Measurements from ENCODE around the gene ACACB. TPM values are rescaled to one million over a fixed set of nuclear protein-coding genes. Genes with fewer than 3 reads are reported as not detected.

ACACB gene
- total RNA-seq, 2 experiments from 2014 or later = 9.7 to 12.2 TPM

- peak overlapping the region; percentile 77 for H3K4me3 Mint-ChIP-seq
- no peak overlapping the region for H3K27ac Mint-ChIP-seq
- ChIA-PET CTCF (interaction anchor here (1.0 kb wide), 1 partner anchor 43 kb away, joined by 3 read pairs; no protein-coding TSS in a partner anchor), POLR2A (interaction anchor here (2.1 kb wide), 1 partner anchor 44 kb away, joined by 8 read pairs; the partner anchor contains the start of gene USP30)
- no peaks in the 10 kb centered on the region for H3K9me3 Mint-ChIP-seq
- no peaks in the 10 kb centered on the region for H3K27me3 Mint-ChIP-seq
- peaks cover 54% of the 10 kb centered on the region for H3K4me1 Mint-ChIP-seq
- H3K36me3 Mint-ChIP-seq (ENCODE audit: low read depth) = peaks cover 21% of the 10 kb centered on the region
- no peak for DNase-seq
Observed at GRCh38 chr12:109097140-109097434, 19.3 kb upstream of the ACACB start.

- ChIA-PET CTCF (interaction anchor here (1.0 kb wide), 1 partner anchor 44 kb away, joined by 3 read pairs; no protein-coding TSS in a partner anchor), POLR2A (interaction anchor here (2.0 to 2.1 kb wide), 2 partner anchors 45 to 535 kb away, joined by 7 to 8 read pairs; partner anchors contain the start of genes ISCU and USP30)
- DNase-seq = peak; percentile 97
- H3K4me1 Mint-ChIP-seq = peaks cover 49% of the 10 kb centered on the region
- peaks cover 23% of the 10 kb centered on the region for H3K36me3 Mint-ChIP-seq (ENCODE audit: low read depth)
- no peaks in the 10 kb centered on the region for H3K9me3 Mint-ChIP-seq
- no peaks in the 10 kb centered on the region for H3K27me3 Mint-ChIP-seq
- peak within 1 kb of the TSS; percentile 62 for H3K27ac Mint-ChIP-seq
- peak within 1 kb of the TSS; percentile 77 for H3K4me3 Mint-ChIP-seq
Observed at GRCh38 chr12:109097435-109098182, 18.8 kb upstream of the ACACB start, which contains the start of gene UNG. TSS of gene UNG (plus strand) at chr12:109097597. CDS start at chr12:109097680, 83 bp downstream.

GRCh38 chr12:109098183-109098604 is 18.2 kb upstream of the ACACB start:
- POLR2A ChIA-PET = interaction anchor here (1.0 to 2.1 kb wide), 6 partner anchors 9 to 620 kb away, joined by 3 to 8 read pairs (median 5); partner anchors contain the start of genes ISCU, SART3 and USP30

GRCh38 chr12:109098651-109099050 is 17.7 kb upstream of the ACACB start:
- Mint-ChIP-seq H3K27ac (peak overlapping the region; percentile 62), H3K9me3 (no peaks in the 10 kb centered on the region), H3K4me1 (peaks cover 38% of the 10 kb centered on the region), H3K36me3 (ENCODE audit: low read depth) (peaks cover 31% of the 10 kb centered on the region), H3K4me3 (peak overlapping the region; percentile 77), H3K27me3 (no peaks in the 10 kb centered on the region)
- peak; percentile 14 for DNase-seq
- CTCF ChIA-PET = interaction anchor here (0.9 to 2.7 kb wide), 5 partner anchors 13 to 481 kb away, joined by 3 to 24 read pairs (median 5); no protein-coding TSS in a partner anchor
- POLR2A ChIA-PET = interaction anchor here (1.0 to 2.1 kb wide), 7 partner anchors 8 to 620 kb away, joined by 3 to 8 read pairs (median 5); partner anchors contain the start of genes ISCU, SART3 and USP30

More at GRCh38 chr12:109098183-109098604, 18.2 kb upstream of the ACACB start:
- H3K9me3 Mint-ChIP-seq = no peaks in the 10 kb centered on the region
- peaks cover 26% of the 10 kb centered on the region for H3K36me3 Mint-ChIP-seq (ENCODE audit: low read depth)
- peaks cover 43% of the 10 kb centered on the region for H3K4me1 Mint-ChIP-seq
- H3K4me3 Mint-ChIP-seq = peak overlapping the region; percentile 77
- CTCF ChIA-PET = interaction anchor here (0.9 to 2.7 kb wide), 5 partner anchors 14 to 481 kb away, joined by 3 to 24 read pairs (median 5); no protein-coding TSS in a partner anchor
- peak overlapping the region; percentile 62 for H3K27ac Mint-ChIP-seq
- no peaks in the 10 kb centered on the region for H3K27me3 Mint-ChIP-seq
- DNase-seq = no peak

GRCh38 chr12:109099431-109100020 is 16.9 kb upstream of the ACACB start:
- DNase-seq = peak; percentile 15

GRCh38 chr12:109100741-109101140 is 15.6 kb upstream of the ACACB start:
- H3K9me3 Mint-ChIP-seq = no peaks in the 10 kb centered on the region
- DNase-seq = no peak
- no peaks in the 10 kb centered on the region for H3K27me3 Mint-ChIP-seq
- ChIA-PET POLR2A (interaction anchor here (2.0 kb wide), 1 partner anchor 263 kb away, joined by 5 read pairs; no protein-coding TSS in a partner anchor), CTCF (interaction anchor here (0.8 to 2.7 kb wide), 3 partner anchors 11 to 150 kb away, joined by 3 to 24 read pairs (median 12); no protein-coding TSS in a partner anchor)
- no peak overlapping the region for H3K4me3 Mint-ChIP-seq
- H3K4me1 Mint-ChIP-seq = peaks cover 32% of the 10 kb centered on the region
- H3K36me3 Mint-ChIP-seq (ENCODE audit: low read depth) = peaks cover 45% of the 10 kb centered on the region
- H3K27ac Mint-ChIP-seq = no peak overlapping the region

More at GRCh38 chr12:109099431-109100020, 16.9 kb upstream of the ACACB start:
- peaks cover 32% of the 10 kb centered on the region for H3K4me1 Mint-ChIP-seq
- ChIA-PET CTCF (interaction anchor here (1.3 to 2.7 kb wide), 4 partner anchors 12 to 482 kb away, joined by 3 to 24 read pairs (median 6); no protein-coding TSS in a partner anchor), POLR2A (interaction anchor here (1.2 to 2.0 kb wide), 5 partner anchors 8 to 619 kb away, joined by 3 to 7 read pairs (median 4); partner anchors contain the start of genes ISCU and SART3)
- H3K27me3 Mint-ChIP-seq = no peaks in the 10 kb centered on the region
- peak overlapping the region; percentile 45 for H3K27ac Mint-ChIP-seq
- peaks cover 38% of the 10 kb centered on the region for H3K36me3 Mint-ChIP-seq (ENCODE audit: low read depth)
- peak overlapping the region; percentile 77 for H3K4me3 Mint-ChIP-seq
- H3K9me3 Mint-ChIP-seq = no peaks in the 10 kb centered on the region

- CTCF ChIA-PET = interaction anchor here (0.9 to 1.5 kb wide), 2 partner anchors 9 to 10 kb away, joined by 3 to 12 read pairs; no protein-coding TSS in a partner anchor
- Mint-ChIP-seq H3K36me3 (ENCODE audit: low read depth) (peaks cover 45% of the 10 kb centered on the region), H3K27ac (no peak overlapping the region), H3K4me1 (peaks cover 27% of the 10 kb centered on the region), H3K4me3 (no peak overlapping the region), H3K9me3 (no peaks in the 10 kb centered on the region), H3K27me3 (no peaks in the 10 kb centered on the region)
- POLR2A ChIA-PET = no interaction called here
- no peak for DNase-seq
Observed at GRCh38 chr12:109102491-109102890, 13.9 kb upstream of the ACACB start.

- no peaks in the 10 kb centered on the region for H3K9me3 Mint-ChIP-seq
- no peak overlapping the region for H3K27ac Mint-ChIP-seq
- peaks cover 7% of the 10 kb centered on the region for H3K4me1 Mint-ChIP-seq
- ChIA-PET CTCF (interaction anchor here (0.5 kb wide), 1 partner anchor 26 kb away, joined by 4 read pairs; no protein-coding TSS in a partner anchor), POLR2A (no interaction called here)
- no peaks in the 10 kb centered on the region for H3K27me3 Mint-ChIP-seq
- no peak for DNase-seq
- H3K4me3 Mint-ChIP-seq = no peak overlapping the region
- H3K36me3 Mint-ChIP-seq (ENCODE audit: low read depth) = peaks cover 48% of the 10 kb centered on the region
Observed at GRCh38 chr12:109105176-109105575, 11.2 kb upstream of the ACACB start.

- Mint-ChIP-seq H3K27me3 (no peaks in the 10 kb centered on the region), H3K4me1 (peaks cover 8% of the 10 kb centered on the region), H3K27ac (no peak overlapping the region), H3K9me3 (no peaks in the 10 kb centered on the region), H3K4me3 (no peak overlapping the region), H3K36me3 (ENCODE audit: low read depth) (peaks cover 24% of the 10 kb centered on the region)
- POLR2A ChIA-PET = interaction anchor here (1.2 kb wide), 1 partner anchor 11 kb away, joined by 6 read pairs; no protein-coding TSS in a partner anchor
- DNase-seq = no peak
- CTCF ChIA-PET = interaction anchor here (0.8 kb wide), 1 partner anchor 45 kb away, joined by 5 read pairs; no protein-coding TSS in a partner anchor
Observed at GRCh38 chr12:109109746-109110350, 6.5 kb upstream of the ACACB start.

GRCh38 chr12:109110988-109111495 is 5.3 kb upstream of the ACACB start:
- peak; percentile 61 for DNase-seq
- H3K27me3 Mint-ChIP-seq = no peaks in the 10 kb centered on the region
- peaks cover 11% of the 10 kb centered on the region for H3K4me1 Mint-ChIP-seq
- H3K36me3 Mint-ChIP-seq (ENCODE audit: low read depth) = peaks cover 18% of the 10 kb centered on the region
- peak overlapping the region; percentile 63 for H3K27ac Mint-ChIP-seq
- POLR2A ChIA-PET = interaction anchor here (1.4 kb wide), 1 partner anchor 10 kb away, joined by 4 read pairs; no protein-coding TSS in a partner anchor
- no peaks in the 10 kb centered on the region for H3K9me3 Mint-ChIP-seq
- CTCF ChIA-PET = interaction anchor here (0.7 to 2.1 kb wide), 13 partner anchors 9 to 447 kb away, joined by 3 to 24 read pairs (median 5); no protein-coding TSS in a partner anchor
- H3K4me3 Mint-ChIP-seq = peak overlapping the region; percentile 66

- Mint-ChIP-seq H3K27ac (no peak overlapping the region), H3K4me1 (peaks cover 11% of the 10 kb centered on the region), H3K4me3 (no peak overlapping the region), H3K27me3 (no peaks in the 10 kb centered on the region), H3K9me3 (no peaks in the 10 kb centered on the region), H3K36me3 (ENCODE audit: low read depth) (peaks cover 14% of the 10 kb centered on the region)
- POLR2A ChIA-PET = no interaction called here
- CTCF ChIA-PET = interaction anchor here (0.6 to 2.1 kb wide), 13 partner anchors 7 to 536 kb away, joined by 3 to 19 read pairs (median 5); partner anchors contain the start of gene ALKBH2
- no peak for DNase-seq
Observed at GRCh38 chr12:109112720-109113465, 3.5 kb upstream of the ACACB start.

All from activated CD4-positive, alpha-beta memory T cell treated with anti-CD3 and anti-CD28 coated beads, Interleukin-2, amount 10 ng/mL, durations not matched to agents 7 days and 5 days (primary cell).